Measurements from ENCODE around the gene DIRAS1. TPM values are rescaled to one million over a fixed set of nuclear protein-coding genes. Genes with fewer than 3 reads are reported as not detected.

Gene DIRAS1
- total RNA-seq, 2 donors from 2014 or later, result 36.5 to 58.0 TPM

- no peaks in the 10 kb centered on the region for H3K27me3 ChIP-seq
- no peak overlapping the region for H3K4me3 ChIP-seq
- TF ChIP-seq CTCF (IDR thresholded peaks at IDR 0.05), result no peak
- no peaks in the 10 kb centered on the region for H3K9me3 ChIP-seq
- H3K4me1 ChIP-seq, result peaks cover 0 to 7% of the 10 kb centered on the region in 2 donors
- no peak for DNase-seq (ENCODE audit: low spot score)
- peaks cover 23% of the 10 kb centered on the region for H3K36me3 ChIP-seq
- no peak overlapping the region for H3K27ac ChIP-seq
Observed at GRCh38 chr19:2751438-2751830, 30.3 kb upstream of the DIRAS1 start.

GRCh38 chr19:2750808-2751437, 29.8 kb upstream of the DIRAS1 start:
- no peaks in the 10 kb centered on the region for H3K27me3 ChIP-seq
- H3K9me3 ChIP-seq, result no peaks in the 10 kb centered on the region
- no peak for DNase-seq (ENCODE audit: low spot score)
- H3K4me1 ChIP-seq, result peaks cover 0 to 7% of the 10 kb centered on the region in 2 donors
- no peak overlapping the region for H3K4me3 ChIP-seq
- no peak for TF ChIP-seq CTCF (IDR thresholded peaks at IDR 0.05)
- H3K27ac ChIP-seq, result no peak overlapping the region
- H3K36me3 ChIP-seq, result peaks cover 18% of the 10 kb centered on the region

- DNase-seq (ENCODE audit: low spot score), result no peak
- no peaks in the 10 kb centered on the region for H3K9me3 ChIP-seq
- H3K36me3 ChIP-seq, result no peaks in the 10 kb centered on the region
- TF ChIP-seq CTCF (IDR thresholded peaks at IDR 0.05), result no peak
- H3K27me3 ChIP-seq, result no peaks in the 10 kb centered on the region
- H3K27ac ChIP-seq, result no peak overlapping the region
- peaks cover 0 to 7% of the 10 kb centered on the region in 2 donors for H3K4me1 ChIP-seq
- no peak overlapping the region for H3K4me3 ChIP-seq
Observed at GRCh38 chr19:2747349-2747748, 26.2 kb upstream of the DIRAS1 start.

- Histone ChIP-seq H3K9me3 (no peaks in the 10 kb centered on the region), H3K27me3 (no peaks in the 10 kb centered on the region), H3K4me3 (no peak overlapping the region), H3K4me1 (peaks cover 0 to 9% of the 10 kb centered on the region in 2 donors), H3K27ac (no peak overlapping the region), H3K36me3 (no peaks in the 10 kb centered on the region)
- TF ChIP-seq CTCF (IDR thresholded peaks at IDR 0.05), result no peak
- no peak for DNase-seq (ENCODE audit: low spot score)
Observed at GRCh38 chr19:2744113-2744512, 22.9 kb upstream of the DIRAS1 start.

- TF ChIP-seq CTCF (IDR thresholded peaks at IDR 0.05), result no peak
- H3K9me3 ChIP-seq, result no peaks in the 10 kb centered on the region
- no peak overlapping the region for H3K4me3 ChIP-seq
- H3K27ac ChIP-seq, result no peak overlapping the region
- no peaks in the 10 kb centered on the region for H3K27me3 ChIP-seq
- DNase-seq (ENCODE audit: low spot score), result no peak
- peaks cover 0 to 8% of the 10 kb centered on the region in 2 donors for H3K4me1 ChIP-seq
- H3K36me3 ChIP-seq, result no peaks in the 10 kb centered on the region
Observed at GRCh38 chr19:2743099-2743498, 21.9 kb upstream of the DIRAS1 start.

GRCh38 chr19:2740314-2740656, 19.1 kb upstream of the DIRAS1 start:
- H3K36me3 ChIP-seq, result peaks cover 9% of the 10 kb centered on the region
- DNase-seq (ENCODE audit: low spot score), result no peak
- TF ChIP-seq CTCF (IDR thresholded peaks at IDR 0.05), result no peak
- peak overlapping the region; percentile 88 to 98 for H3K4me3 ChIP-seq
- H3K27ac ChIP-seq, result no peak overlapping the region
- no peaks in the 10 kb centered on the region for H3K27me3 ChIP-seq
- peaks cover 0 to 8% of the 10 kb centered on the region in 2 donors for H3K4me1 ChIP-seq
- H3K9me3 ChIP-seq, result no peaks in the 10 kb centered on the region
